GM12874 (cell line): Measurements from ENCODE around the gene KCNN4.

ENCODE experiments used
- CTCF ChIP-seq: IDR thresholded peaks from 2 replicates; pipeline ENCODE4 v1.5.1; 2011; ENCODE audit warnings: low read depth, mild to moderate bottlenecking, control low read depth, low read length, moderate library complexity; ENCODE audit not compliant: insufficient read depth

Gene KCNN4

GRCh38 chr19:43765109-43765876 is 15.5 kb downstream of the KCNN4 start:
- no peak for TF ChIP-seq CTCF

GRCh38 chr19:43763473-43763939 is 17.3 kb downstream of the KCNN4 start:
- no peak for TF ChIP-seq CTCF

GRCh38 chr19:43762814-43763213 is 18.0 kb downstream of the KCNN4 start:
- TF ChIP-seq CTCF, result no peak

- TF ChIP-seq CTCF, result no peak
Measured at GRCh38 chr19:43760941-43761340, 19.8 kb downstream of the KCNN4 start.

GRCh38 chr19:43759515-43759914 is 21.3 kb downstream of the KCNN4 start:
- TF ChIP-seq CTCF, result peak; percentile 51

GRCh38 chr19:43755256-43755801 is 25.4 kb downstream of the KCNN4 start:
- TF ChIP-seq CTCF, result no peak

- no peak for TF ChIP-seq CTCF
Measured at GRCh38 chr19:43754503-43755255, 26.1 kb downstream of the KCNN4 start, which contains the start of gene SMG9. Gene SMG9, minus strand, starts transcription at chr19:43754962. Its CDS starts 4,221 bp downstream, at chr19:43750741.
